Esophagus muscularis mucosa (tissue), 4 donors: Measurements from ENCODE around the gene STK35. TPM values are rescaled to one million over a fixed set of nuclear protein-coding genes. Genes with fewer than 3 reads are reported as not detected.

Experiments
- DNase-seq: peaks from one replicate; pipeline ENCODE4 v3.0.0-alpha.2; 2017; ENCODE audit errors: extremely low spot score
- H3K27ac ChIP-seq, 4 donors: fragments of 200-600 bp; sonication (generic); replicated peaks in 1 of 4; 1 replicate in 3 of 4; 2 replicates in 1 of 4; pipeline ENCODE4 v1.5.1; 2016 to 2019; ENCODE audit warnings: mild to moderate bottlenecking in 1 of 4
- H3K27me3 ChIP-seq, 4 donors: fragments of 200-600 bp; sonication (generic); one replicate each; pipeline versions ENCODE4 v1.5.1 to v1.6.0; 2016 to 2019
- H3K36me3 ChIP-seq, 4 donors: fragments of 200-600 bp; sonication (generic); one replicate each; pipeline ENCODE4 v1.5.1; 2016 to 2019
- H3K4me1 ChIP-seq, 4 donors: fragments of 200-600 bp; sonication (generic); one replicate each; pipeline ENCODE4 v1.5.1; 2016 to 2019
- H3K4me3 ChIP-seq, 4 donors: fragments of 200-600 bp; sonication (generic); 1 replicate in 2 of 4; 2 replicates in 2 of 4; pipeline ENCODE4 v1.5.1; 2016 to 2019; ENCODE audit warnings: mild to moderate bottlenecking in 4 of 4, moderate library complexity in 1 of 4
- H3K9me3 ChIP-seq, 4 donors: fragments of 200-600 bp; sonication (generic); 1 replicate in 3 of 4; 2 replicates in 1 of 4; pipeline ENCODE4 v1.5.1; 2016 to 2019
- EP300 ChIP-seq: sonication (generic); formaldehyde crosslinking; IDR thresholded peaks from one replicate; pipeline ENCODE4 v1.6.1; 2017; ENCODE audit warnings: antibody characterized with exemption
- POLR2A ChIP-seq: fragments of 450-650 bp; IDR thresholded peaks from one replicate; pipeline ENCODE4 v1.6.1; 2017; ENCODE audit warnings: antibody characterized with exemption, moderate library complexity, mild to moderate bottlenecking, low read depth
- POLR2AphosphoS5 ChIP-seq, 2 donors: sonication (generic); formaldehyde crosslinking; IDR thresholded peaks; one replicate each; pipeline ENCODE4 v1.6.1; 2017; ENCODE audit warnings: antibody characterized with exemption in 2 of 2
- WGBS: methylation state at CpG from one replicate; pipeline ENCODE4 v1.1.5; 2018; 5-methylcytosine and 5-hydroxymethylcytosine counted together
- intact Hi-C: fragments of 100-400 bp; cut with DNase I; formaldehyde crosslinking; loops from one replicate; pipeline ENCODE4 v1.15.1; 2023
- total RNA-seq, 4 donors: library from RNA; depleted of rRNA; stranded (reverse); fragments of >200 nt; gene quantifications; one replicate each; pipeline versions ENCODE4 v1.1.0 to v1.2.1, GENCODE V29; 2016
- TF ChIP-seq, protein P1 (sequence below), 3 experiments: fragments of 200-600 bp in 2 of 3; fragments of 450-650 bp in 1 of 3; sonication (generic) in 2 of 3; IDR thresholded peaks; one replicate each; pipeline ENCODE4 v1.5.1; 2017 to 2019; ENCODE audit warnings: antibody characterized with exemption in 3 of 3, mild to moderate bottlenecking in 2 of 3, moderate library complexity in 1 of 3

Gene STK35
- total RNA-seq, 4 donors from 2014 or later = 19.2 to 24.1 (median 22.8) TPM

DNA sequence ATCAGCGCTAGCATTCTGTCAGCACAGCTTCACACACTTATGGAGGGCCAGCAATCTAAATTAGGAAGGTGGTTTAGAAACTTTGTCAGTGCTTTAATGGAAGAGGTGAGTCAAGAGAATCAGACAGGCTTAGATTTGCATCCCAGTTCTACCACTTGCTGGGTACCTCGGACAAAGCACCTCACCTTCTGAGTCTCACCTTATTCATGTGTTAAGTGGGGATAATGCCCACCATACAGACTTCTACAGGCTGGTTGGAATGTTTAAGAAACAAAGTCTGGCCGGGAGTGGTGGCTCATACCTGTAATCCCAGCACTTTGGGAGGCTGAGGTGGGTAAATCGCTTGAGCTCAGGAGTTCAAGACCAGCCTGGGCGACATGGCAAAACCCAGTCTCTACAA is 12.2 kb upstream of the STK35 start:
- no peak overlapping the region for H3K4me3 ChIP-seq
- TF ChIP-seq, protein P1, sequence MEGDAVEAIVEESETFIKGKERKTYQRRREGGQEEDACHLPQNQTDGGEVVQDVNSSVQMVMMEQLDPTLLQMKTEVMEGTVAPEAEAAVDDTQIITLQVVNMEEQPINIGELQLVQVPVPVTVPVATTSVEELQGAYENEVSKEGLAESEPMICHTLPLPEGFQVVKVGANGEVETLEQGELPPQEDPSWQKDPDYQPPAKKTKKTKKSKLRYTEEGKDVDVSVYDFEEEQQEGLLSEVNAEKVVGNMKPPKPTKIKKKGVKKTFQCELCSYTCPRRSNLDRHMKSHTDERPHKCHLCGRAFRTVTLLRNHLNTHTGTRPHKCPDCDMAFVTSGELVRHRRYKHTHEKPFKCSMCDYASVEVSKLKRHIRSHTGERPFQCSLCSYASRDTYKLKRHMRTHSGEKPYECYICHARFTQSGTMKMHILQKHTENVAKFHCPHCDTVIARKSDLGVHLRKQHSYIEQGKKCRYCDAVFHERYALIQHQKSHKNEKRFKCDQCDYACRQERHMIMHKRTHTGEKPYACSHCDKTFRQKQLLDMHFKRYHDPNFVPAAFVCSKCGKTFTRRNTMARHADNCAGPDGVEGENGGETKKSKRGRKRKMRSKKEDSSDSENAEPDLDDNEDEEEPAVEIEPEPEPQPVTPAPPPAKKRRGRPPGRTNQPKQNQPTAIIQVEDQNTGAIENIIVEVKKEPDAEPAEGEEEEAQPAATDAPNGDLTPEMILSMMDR (IDR thresholded peaks at IDR 0.05) = no peak
- TF ChIP-seq POLR2A (no peak), EP300 (no peak), POLR2AphosphoS5 (IDR thresholded peaks at IDR 0.05) (no peak)
- WGBS = 64% methylated on average over 5 of the region's 5 CpGs
- no peaks in the 10 kb centered on the region for H3K36me3 ChIP-seq
- intact Hi-C loops = loop anchor here (5.0 kb wide), 1 partner anchor 83 kb away; no protein-coding TSS in a partner anchor
- no peak overlapping the region for H3K27ac ChIP-seq
- H3K27me3 ChIP-seq = peaks cover 0 to 7% (median 3%) of the 10 kb centered on the region in 4 donors
- no peaks in the 10 kb centered on the region for H3K9me3 ChIP-seq
- no peak for DNase-seq
- H3K4me1 ChIP-seq = peaks cover 0 to 8% (median 0%) of the 10 kb centered on the region in 4 donors

DNA sequence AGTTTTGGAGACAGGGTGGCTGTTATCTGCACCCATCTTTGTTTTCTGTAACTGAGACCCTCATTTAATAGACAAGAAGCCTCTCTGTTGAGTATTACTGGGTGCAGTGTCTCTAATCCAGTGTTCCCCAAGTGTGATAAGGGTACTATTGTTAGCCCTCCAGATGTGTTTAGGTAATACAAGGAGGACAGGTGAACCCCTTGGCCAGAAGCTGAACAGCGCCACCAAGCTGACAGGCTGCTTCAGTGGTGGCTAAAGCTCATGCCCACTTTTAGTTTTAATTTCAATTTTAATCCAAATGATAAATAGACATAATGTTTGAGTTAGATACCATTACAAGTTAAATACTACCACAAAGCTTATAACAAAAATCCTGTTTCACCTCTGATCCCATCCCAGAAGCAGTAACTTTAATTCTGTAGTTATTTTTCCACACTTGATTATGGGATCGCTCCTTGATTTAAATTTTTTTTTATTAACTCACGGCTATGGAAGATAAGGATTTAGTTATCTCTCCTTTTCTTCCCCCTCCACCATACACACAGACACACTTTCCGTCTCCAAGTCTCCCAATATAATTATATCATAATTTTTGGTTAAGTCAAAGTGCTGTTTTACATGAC is 8.4 kb upstream of the STK35 start:
- WGBS = 59% methylated on average over 4 of the region's 4 CpGs
- intact Hi-C loops = no loop called here
- Histone ChIP-seq H3K9me3 (no peaks in the 10 kb centered on the region), H3K4me1 (no peaks in the 10 kb centered on the region), H3K36me3 (no peaks in the 10 kb centered on the region), H3K27ac (no peak overlapping the region), H3K4me3 (no peak overlapping the region), H3K27me3 (peaks cover 0 to 18% (median 5%) of the 10 kb centered on the region in 4 donors)
- DNase-seq = no peak
- TF ChIP-seq EP300 = no peak
- TF ChIP-seq, protein P1 (IDR thresholded peaks at IDR 0.05) = peak in 1 of 3 experiments; percentile 17

- no peaks in the 10 kb centered on the region for H3K9me3 ChIP-seq
- H3K27ac ChIP-seq = no peak overlapping the region
- peaks cover 0 to 18% (median 5%) of the 10 kb centered on the region in 4 donors for H3K27me3 ChIP-seq
- TF ChIP-seq EP300 = no peak
- no peak for TF ChIP-seq POLR2AphosphoS5 (IDR thresholded peaks at IDR 0.05)
- TF ChIP-seq POLR2A = no peak
- TF ChIP-seq, protein P1 (IDR thresholded peaks at IDR 0.05) = no peak
- intact Hi-C loops = loop anchor here (2.0 kb wide), 1 partner anchor 49 kb away; no protein-coding TSS in a partner anchor
- WGBS = 68% methylated on average over 8 of the region's 8 CpGs
- H3K4me3 ChIP-seq = no peak overlapping the region
- no peaks in the 10 kb centered on the region for H3K36me3 ChIP-seq
- no peaks in the 10 kb centered on the region for H3K4me1 ChIP-seq
- no peak for DNase-seq
Observed at GRCh38 chr20:2093883-2094282, 7.7 kb upstream of the STK35 start.

DNA sequence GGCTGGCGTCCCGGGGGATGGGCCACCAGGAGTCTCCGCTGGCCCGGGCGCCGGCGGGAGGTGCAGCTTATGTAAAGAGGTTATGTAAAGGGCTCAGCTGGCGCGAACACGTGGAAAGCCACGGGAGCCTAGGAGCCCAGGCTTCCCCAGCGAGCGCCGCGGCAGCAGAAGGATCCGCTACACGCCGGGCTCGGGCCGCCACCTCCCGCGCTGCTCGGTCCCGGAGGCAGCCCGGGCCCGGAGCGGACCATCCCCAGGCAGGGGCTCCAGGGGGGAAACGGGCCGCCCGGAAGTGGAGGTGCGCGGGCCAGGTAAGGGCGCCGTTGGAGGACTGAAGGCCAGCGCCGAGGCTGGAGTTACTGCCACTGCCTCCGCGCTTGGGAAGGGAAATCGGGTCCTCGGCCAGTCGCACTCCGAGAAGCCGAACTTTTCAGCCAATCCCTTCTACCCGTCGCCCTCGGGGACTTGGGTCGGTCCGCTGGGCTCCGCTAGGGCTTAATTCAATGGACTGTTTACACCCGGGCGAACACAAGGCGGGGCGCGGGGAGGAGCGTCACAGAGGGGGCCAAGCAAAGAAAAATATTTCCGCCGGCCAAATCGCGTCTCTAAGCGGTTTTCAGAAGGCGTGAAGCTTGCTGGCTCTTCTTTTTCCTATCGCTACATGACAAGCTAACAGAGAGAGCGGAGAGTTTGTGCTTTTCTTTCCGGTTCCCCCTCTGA is 398 bp downstream of the STK35 start:
- peak; percentile 8 for TF ChIP-seq POLR2A
- TF ChIP-seq, protein P1 (IDR thresholded peaks at IDR 0.05) = peak in 1 of 3 experiments; percentile 24
- no peak for TF ChIP-seq EP300
- peak; percentile 32 to 64 for TF ChIP-seq POLR2AphosphoS5 (IDR thresholded peaks at IDR 0.05)
- DNase-seq = peak; percentile 97
- Histone ChIP-seq H3K4me1 (peaks cover 41 to 49% (median 44%) of the 10 kb centered on the region in 4 donors), H3K9me3 (no peaks in the 10 kb centered on the region), H3K4me3 (peak overlapping the region; percentile 76 to 93 (median 90)), H3K27ac (peak overlapping the region; percentile 88 to 98 (median 96)), H3K36me3 (peaks cover 0 to 8% (median 3%) of the 10 kb centered on the region in 4 donors), H3K27me3 (no peaks in the 10 kb centered on the region)
- under 1% methylated on average over 24 of the region's 64 CpGs for WGBS
- intact Hi-C loops = no loop called here
